NCI-H69 (cell line): ENCODE measurements around the gene PXN.
"Not testable (repeated sequence)": the region's sequence is repeated elsewhere in the genome, so short reads cannot be mapped to it uniquely, and the experiment has no call there.

Source experiments
- DNase-seq: peaks from one replicate; lab custom pipeline; 2025; lab: John Stamatoyannopoulos, UW

PXN gene

DNA sequence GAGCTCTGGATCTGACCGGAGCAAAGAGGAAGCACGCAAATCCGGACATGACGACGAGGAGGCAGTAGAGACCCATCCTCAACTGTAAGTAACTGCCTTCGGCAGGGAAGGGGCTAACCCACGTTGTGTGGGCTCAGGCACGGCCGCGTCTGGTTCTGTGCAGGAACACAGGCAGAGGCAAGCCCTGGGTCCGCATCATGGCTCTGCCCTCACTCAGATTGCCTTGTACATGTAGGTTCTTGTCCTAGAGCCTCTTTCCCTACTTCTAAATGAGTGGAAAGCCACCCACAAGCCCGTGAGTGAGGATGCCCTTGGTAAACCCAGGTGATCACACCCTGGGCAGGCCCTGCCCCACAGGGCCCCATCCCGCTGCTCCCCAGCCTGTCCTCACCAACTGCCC is 55.7 kb downstream of the PXN start:
- DNase-seq = no peak

DNA sequence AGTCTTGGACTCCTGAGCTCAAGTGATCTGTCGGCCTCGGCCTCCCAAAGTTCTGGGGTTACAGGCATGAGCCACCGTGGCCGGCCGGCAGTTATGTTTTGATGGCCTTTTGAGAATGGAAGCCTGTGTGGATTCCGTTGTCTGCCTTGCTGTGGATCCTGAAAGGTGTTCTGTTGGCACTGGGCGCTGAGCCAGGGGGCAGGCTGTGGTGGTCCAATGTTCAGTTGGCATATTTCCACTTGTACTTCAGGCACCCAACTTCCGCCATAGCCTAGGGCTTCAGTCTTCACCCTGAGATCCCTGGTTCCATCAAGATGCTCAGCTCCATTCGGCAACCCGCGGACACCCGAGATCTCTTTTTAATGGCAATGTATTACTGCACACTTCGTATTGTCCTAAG is 58.3 kb downstream of the PXN start:
- DNase-seq = no peak

DNA sequence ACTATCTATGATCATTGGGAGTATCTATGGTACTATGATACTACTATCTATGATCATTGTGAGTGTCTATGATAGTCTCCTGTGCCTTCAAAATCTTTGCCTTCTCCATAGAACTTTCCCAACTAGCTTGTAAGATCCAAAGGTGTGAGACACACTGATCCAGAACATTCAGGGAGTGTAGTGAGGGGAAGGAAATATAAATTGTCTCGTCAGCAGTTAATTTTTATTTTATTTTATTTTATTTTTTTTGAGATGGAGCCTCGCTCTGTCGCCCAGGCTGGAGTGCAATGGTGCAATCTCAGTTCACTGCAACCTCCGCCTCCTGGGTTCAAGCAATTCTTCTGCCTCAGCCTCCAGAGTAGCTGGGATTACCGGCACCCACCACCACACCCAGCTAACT is 58.7 kb downstream of the PXN start:
- DNase-seq = not testable (repeated sequence)

DNA sequence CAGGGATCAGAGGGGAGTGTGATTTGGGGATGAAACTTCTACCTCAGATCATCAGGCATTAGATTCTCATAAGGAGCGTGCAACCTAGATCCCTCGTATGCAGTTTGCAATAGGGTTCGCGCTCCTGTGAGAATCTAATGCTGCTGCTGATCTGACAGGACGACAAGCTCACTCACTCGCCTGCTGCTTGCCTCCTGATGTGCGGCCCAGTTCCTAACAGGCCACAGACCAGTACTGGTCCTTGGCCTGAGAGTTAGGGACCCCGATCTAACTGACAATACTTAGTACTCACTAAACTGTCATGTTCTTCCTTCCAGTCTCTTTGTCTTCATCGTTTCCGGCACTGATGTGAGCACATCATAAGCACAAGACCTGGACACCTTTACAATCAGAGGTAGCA is 59.3 kb downstream of the PXN start:
- DNase-seq = no peak

DNA sequence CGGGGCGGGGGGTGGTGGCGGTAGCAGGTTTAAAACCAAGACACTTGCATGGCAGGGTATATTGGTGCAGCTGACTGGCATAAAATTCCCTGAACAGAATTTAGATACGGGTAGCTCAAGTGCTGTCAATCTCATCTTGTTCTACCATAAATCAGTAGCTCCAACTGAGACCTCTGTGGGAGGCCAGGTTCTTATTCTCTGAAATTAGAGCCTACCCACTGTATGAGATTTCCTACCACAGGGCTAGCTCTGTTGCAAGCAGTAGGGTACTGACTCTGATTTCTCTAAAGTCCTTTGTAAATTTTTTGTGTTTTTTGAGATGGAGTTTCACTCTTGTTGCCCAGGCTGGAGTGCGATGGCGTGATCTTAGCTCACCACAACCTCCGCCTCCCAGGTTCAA is 61.4 kb downstream of the PXN start:
- DNase-seq = no peak

DNA sequence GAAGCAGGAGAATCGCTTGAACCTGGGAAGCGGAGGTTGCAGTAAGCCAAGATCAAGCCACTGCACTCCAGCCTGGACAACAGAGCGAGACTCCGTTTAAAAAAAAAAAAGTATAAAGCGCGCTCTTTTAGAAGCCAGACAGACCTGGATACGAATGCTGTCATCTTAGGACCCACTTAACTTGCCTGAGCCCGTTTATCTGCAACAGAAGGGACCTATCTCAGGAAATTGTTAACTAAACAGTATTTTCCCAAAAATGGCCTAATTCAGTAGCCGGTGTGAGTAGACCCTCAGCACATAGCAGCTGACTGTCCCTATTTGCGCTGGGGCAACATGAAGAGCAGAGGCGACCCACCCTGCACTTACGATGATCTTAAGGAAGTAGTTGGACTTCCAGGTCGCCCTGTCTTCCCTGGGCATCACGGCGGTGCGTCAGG is 65.1 kb downstream of the PXN start:
- DNase-seq = no peak

DNA sequence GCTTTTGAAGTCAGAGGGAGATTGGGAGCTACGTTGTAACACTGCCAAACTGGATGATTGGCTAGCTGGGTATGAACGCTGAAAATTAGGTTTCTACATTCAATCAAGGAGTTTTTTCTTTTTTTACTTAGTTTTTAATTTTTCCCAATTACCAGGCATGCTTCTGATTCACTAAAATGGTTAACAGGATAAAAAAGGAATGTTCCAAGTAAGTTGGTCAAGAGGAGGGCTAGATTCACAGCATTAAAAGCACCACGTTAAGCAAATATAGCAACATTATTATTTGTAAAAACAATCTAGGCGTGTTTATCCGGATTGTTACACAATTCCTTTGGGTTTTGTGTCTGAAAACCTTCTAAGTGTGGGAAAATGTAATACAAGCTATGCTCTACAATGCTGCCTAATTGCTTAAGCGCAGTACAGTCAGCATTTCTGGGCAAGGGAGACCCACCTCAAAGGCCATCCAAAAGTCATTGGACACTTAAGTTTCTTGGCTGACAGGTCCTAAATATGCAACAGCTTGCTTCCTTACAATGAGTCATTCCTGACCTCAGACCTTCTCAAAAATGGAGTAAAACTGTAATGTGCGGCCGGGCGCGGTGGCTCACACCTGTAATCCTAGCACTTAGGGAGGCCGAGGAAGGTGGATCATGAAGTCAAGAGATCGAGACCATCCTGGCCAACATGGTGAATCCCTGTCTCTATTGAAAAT is 65.8 kb downstream of the PXN start:
- DNase-seq = peak; percentile 26

DNA sequence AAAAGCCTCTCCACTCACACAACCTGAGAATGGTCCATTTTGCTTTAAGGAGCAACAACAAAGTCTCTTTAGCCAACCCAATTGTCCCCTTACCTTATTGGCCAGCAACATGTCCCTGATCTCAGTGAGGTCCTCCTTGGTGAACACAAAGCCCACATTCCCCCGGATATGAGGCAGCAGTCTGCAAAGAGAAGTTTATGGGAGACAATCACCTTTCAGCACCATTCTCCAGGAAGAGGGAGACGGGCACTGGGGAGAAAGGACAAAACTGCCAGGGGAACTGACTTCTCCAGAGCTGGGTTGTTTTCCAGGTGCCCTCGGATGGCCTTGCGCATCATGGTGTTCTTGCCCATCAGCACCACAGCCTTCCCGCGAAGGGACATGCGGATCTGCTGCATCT is 66.5 kb downstream of the PXN start:
- DNase-seq = no peak

DNA sequence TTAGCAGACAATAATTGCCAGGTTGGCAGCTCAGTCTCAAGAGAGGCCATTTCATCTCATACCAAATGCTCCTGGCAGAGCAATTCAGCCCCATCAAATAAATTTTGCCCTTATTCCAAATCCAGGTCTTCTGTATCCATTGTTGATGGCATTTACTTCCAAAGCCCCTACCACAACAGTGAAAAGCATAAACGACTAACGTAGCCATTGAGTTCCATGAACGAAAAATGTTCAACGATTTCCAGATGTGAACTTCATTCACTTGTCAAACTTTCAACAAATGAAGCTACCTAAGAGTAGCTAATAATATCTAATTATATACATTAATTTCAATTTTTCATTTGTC is 68.0 kb downstream of the PXN start:
- DNase-seq = no peak

DNA sequence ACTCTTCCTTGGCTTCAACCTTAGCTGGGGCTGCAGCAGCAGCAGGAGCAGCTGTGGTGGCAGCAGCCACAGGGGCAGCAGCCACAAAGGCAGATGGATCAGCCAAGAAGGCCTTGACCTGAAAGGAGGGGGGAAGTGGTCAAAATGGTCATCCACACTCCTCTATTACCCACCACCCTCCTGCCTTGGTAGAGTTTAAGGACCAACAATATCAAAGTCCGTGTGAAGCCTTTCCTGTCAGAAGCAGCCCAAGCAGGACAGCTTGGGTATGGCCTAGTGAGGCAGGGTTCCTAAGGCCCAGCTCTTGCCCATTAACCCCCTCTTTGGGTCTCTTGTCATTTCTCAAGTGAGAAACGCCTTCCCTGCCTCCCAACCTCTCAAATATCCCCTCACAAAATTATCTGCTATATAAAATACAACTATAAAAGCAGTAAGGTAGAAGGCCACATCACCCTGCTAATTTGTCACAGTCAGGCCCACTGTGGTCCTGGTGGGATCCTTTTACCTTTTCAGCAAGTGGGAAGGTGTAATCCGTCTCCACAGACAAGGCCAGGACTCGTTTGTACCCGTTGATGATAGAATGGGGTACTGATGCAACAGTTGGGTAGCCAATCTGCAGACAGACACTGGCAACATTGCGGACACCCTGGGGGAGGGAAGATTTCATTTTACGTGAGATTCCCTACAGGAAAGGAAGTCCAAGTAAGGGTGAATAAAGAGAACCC is 68.6 kb downstream of the PXN start:
- DNase-seq = peak; percentile 15

DNA sequence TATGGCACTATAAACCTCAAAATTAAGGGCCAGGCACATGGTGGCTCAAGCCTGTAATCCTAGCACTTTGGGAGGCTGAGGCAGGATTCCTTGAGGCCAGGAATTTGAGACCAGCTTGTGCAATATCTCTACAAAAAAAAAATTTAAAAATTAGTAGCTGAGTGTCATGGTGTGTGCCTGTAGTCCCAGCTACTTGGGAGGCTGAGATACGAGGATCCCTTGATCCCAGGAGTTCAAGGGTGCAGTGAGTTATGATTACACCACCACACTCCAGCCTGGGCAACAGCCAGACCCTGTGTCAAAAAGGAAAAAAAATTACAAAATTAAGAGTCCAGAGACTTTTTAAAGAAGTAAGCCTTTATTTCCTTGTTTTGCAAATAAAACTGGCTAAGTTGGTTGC is 69.2 kb downstream of the PXN start:
- DNase-seq = no peak

DNA sequence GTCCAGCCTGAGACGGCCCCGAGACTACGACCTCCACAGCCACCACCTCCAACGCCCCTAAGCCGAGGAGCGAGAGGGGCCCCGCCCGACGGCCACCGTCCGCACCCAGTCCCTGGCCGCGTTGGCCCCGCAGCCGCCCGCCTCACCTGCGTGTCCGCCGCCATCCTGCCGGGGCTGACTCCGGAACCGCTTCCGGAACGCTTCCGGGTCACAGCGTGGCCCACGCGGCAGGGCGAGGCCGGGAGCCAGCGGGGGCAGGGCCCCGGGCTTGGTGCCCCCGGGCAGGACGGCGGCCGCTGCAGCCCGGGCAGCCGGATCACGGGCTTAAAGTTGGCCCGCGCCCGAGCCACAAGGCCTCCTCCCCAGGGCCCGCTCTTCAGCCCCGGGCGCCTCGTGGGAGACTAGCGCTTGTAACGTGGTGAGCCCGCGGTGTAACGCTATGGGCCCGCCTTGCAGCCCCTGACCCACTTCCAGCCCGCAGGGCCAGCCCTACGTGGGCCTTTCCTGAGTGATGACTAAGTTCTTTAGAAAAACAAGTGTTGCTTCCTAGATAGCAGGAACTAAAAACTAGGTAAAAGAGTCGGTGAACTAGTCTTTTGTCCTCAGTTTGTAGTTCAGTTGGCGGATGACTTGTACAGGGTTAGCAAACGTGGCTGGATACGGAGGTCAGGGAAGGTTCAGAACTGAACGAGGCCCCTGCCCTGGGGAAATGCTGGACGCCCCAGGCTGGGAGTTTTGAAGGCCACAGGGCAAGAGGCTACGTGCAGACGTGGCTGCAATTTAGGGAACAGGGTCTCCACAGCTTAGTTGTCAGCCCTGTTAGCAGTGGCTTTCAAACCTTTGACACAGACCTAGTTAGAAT is 70.8 kb downstream of the PXN start, which contains the start of gene GCN1:
Gene GCN1, minus strand, starts transcription at position 182 of the 862 bp plus-strand sequence. Its CDS starts 18 bp downstream, at position 164.
- DNase-seq = peak; percentile 88

DNA sequence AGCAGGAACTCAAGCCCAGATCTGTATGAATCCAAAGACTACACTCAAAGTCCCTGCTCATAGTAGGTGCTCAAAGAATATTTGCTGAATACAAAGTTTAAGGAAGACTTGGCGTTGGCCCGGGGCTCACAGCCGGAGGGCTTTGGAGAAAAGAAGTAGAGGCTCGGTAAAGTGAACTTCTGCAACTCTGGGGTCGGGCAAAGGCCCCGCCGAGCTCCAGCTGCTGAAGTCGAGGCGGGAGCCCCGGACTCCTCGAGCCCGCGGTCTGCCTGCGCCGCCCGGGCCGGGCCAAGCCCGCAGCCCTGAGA is 71.3 kb downstream of the PXN start:
- no peak for DNase-seq

DNA sequence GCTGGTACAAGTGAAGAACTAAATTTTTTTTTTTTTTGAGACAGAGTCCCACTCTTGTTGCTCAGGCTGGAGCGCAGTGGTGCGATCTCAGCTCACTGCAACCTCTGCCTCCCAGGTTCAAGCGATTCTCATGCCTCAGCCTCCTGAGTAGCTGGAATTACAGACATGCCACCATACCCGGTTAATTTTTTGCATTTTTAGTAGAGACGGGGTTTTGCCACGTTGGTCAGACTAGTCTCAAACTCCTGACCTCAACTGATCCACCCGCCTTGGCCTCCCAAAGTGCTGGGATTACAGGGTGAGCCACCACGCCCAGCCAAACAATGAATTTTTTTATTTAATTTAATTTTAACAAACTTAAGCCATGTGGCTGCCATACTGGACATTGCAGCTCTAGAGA is 72.2 kb downstream of the PXN start:
- DNase-seq = not testable (repeated sequence)

DNA sequence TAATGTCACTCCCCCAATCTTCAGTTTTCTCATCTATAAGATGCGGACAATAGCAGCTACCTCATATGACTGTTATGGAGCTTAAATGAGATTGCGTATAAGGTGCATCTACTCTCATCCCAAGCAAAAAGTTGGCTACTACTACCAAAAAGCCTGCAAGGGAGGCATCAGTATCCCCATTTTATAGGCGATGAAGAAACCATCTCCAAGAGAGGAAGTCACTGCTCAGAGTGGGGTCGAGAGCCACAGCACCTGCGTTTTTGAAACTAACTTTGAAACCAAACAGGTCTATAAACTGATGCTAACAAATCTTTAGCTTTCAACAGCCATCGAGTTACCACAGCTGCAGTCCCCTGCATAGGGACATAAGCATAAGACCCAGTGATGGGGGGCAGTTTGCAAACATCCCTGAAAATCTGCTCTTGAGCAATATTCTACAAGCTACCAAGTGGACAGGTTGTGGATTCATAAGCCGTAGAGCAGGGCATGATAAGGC is 74.5 kb downstream of the PXN start:
- DNase-seq = no peak

DNA sequence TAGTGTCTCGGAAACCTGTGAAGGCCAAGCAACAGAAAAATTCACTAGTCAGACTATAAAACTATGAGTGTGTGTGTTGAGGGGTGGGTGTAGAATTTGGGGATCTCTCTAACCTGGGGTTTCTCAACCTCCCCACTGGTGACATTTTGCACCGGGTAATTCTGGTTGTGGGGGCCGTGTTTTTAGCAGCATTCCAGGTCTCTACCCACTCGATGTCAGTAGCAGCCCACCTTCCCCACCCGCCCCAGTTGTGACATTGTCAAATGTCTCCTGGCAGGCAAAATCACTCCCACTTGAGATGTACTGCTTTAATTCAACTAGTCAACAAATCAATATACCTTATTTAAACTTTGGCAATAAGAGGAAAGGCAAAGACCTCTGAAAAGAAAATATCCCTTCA is 75.1 kb downstream of the PXN start:
- DNase-seq = no peak

DNA sequence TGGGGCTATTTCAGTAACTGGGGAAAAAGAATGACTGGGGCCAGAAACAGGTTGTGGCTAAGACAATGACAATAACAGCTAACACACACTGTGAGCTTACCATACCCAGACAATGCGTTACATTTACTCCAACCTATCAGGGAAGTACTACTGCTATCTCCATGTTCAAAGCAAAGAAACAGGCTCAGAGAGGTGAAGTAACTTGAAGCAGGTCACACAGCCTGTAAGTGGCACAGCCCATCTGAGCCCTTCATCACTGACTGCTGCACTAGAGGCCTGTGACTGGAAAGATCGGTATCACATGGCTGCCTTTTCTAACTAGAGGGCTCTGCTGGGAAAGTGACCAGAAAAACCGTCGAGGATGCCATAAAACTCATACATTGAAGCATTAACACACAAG is 78.9 kb downstream of the PXN start:
- no peak for DNase-seq

DNA sequence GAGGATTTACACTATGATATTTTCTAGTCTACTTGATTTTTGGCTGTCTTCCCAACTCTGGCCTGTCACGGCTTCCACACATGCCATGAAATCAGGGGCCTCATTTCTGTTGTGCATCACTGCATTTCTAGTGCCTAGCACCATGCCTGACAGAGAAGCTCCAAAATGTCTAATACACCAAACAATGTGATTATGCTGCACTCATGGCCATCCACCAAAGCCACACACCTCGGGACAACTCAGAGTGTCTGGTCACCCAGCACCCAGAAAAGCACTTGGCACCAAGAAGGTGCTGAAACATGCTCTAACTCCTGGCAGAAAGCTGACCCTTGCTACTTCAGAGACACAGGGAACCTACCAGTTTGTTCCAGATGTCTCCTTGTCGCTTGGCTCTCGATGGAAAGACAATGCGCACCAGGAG is 82.3 kb downstream of the PXN start:
- DNase-seq = no peak

DNA sequence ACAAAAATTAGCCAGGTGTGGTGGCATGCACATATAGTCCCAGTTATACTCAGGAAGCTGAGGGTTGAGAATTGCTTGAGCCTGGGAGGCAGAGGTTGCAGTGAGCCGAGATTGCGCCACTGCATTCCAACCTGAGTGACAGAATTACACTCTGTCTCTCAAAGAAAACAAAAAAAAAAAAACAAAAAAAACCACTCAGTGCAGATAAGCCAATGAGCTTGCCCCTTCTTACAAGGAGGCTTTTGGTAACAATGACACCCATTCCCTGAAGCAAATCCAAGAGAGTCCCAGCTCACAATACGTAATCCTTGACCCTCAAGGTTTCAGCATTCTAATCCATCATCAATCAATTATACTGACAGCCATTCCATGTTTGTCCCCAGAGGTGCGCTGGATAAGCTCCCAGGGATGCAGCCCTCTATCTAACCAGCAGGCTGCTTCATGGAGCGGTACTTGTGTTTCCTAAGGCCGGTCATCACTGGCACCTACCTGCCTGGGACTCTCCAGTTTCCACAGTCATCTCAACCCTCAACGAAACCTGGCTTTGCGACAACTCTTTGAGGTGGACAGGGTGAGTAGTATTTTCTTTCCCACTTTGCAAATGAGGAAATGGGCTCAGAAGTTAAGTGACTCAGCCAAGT is 83.4 kb downstream of the PXN start:
- DNase-seq = no peak

DNA sequence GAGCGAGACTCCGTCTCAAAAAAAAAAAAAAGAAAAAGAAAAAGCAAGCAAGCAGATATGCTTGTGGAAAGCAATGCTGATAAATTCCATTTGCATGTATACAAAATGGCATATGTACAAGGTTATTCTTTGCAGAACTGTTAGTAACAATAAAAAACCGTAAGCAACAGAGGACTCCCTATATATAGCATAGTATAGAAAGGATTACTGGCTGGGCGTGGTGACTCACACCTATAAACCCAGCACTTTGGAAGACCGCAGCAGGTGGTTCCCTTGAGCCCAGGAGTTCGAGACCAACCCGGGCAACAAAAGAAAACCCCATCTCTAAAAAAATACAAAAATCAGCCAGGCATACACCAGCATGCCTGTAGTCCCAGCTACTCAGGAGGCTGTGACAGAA is 84.6 kb downstream of the PXN start:
- no peak for DNase-seq

DNA sequence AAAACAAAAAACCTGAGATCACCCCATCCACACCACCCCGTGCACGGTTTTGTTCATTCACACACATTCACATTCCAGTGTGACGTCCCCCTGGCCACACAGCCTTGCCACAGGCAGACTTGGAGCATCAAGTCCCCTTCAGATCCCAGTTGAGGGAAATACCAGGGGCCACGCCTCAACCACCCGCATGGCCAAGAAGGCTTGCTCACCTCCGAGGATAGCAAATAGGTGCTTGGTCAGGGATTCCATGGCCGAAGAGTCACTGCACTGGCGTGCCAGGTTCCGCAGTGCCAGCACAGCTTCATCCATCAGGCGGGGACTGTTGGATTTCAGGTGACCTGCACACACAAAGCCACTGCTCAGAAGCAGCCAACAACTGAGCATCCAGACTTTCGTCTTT is 90.0 kb downstream of the PXN start:
- no peak for DNase-seq

DNA sequence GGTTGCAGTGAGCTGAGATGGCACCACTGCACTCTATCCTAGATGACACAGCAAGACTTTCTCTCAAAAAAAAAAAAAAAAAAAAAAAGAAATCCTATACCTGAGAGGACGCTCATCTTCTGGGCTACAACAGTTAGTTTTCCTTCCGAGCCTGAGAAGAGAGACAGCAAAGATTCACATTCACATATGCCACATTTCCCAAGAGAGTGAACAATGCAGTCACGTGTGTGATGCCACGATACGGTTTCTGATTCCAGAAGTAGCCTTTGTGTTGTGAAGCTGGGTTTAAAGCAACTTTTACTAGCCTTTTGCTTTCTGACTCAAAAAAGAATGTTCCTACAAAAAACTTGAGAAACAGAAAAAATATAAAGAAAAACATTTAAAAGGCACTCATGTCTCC is 90.5 kb downstream of the PXN start:
- no peak for DNase-seq
